GM10266 (cell line): ENCODE results near the gene CBX8.

Source experiments
- DNase-seq: peaks from one replicate; pipeline ENCODE4 v3.0.0; 2012; ENCODE audit errors: extremely low spot score
- TF ChIP-seq, protein P1 (sequence below): IDR thresholded peaks from 2 replicates; pipeline ENCODE4 v1.5.1; 2012; ENCODE audit warnings: mild to moderate bottlenecking, low read depth; ENCODE audit not compliant: control insufficient read depth, insufficient read depth; ENCODE audit errors: missing control alignments

Gene CBX8

GRCh38 chr17:79811868-79812352 lies 15.0 kb upstream of the CBX8 start:
- peak; percentile 62 for DNase-seq
- TF ChIP-seq, protein P1, sequence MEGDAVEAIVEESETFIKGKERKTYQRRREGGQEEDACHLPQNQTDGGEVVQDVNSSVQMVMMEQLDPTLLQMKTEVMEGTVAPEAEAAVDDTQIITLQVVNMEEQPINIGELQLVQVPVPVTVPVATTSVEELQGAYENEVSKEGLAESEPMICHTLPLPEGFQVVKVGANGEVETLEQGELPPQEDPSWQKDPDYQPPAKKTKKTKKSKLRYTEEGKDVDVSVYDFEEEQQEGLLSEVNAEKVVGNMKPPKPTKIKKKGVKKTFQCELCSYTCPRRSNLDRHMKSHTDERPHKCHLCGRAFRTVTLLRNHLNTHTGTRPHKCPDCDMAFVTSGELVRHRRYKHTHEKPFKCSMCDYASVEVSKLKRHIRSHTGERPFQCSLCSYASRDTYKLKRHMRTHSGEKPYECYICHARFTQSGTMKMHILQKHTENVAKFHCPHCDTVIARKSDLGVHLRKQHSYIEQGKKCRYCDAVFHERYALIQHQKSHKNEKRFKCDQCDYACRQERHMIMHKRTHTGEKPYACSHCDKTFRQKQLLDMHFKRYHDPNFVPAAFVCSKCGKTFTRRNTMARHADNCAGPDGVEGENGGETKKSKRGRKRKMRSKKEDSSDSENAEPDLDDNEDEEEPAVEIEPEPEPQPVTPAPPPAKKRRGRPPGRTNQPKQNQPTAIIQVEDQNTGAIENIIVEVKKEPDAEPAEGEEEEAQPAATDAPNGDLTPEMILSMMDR: no peak

GRCh38 chr17:79811011-79811867 lies 14.4 kb upstream of the CBX8 start:
- TF ChIP-seq, protein P1: peak; percentile 74
- peak; percentile 82 for DNase-seq

DNA sequence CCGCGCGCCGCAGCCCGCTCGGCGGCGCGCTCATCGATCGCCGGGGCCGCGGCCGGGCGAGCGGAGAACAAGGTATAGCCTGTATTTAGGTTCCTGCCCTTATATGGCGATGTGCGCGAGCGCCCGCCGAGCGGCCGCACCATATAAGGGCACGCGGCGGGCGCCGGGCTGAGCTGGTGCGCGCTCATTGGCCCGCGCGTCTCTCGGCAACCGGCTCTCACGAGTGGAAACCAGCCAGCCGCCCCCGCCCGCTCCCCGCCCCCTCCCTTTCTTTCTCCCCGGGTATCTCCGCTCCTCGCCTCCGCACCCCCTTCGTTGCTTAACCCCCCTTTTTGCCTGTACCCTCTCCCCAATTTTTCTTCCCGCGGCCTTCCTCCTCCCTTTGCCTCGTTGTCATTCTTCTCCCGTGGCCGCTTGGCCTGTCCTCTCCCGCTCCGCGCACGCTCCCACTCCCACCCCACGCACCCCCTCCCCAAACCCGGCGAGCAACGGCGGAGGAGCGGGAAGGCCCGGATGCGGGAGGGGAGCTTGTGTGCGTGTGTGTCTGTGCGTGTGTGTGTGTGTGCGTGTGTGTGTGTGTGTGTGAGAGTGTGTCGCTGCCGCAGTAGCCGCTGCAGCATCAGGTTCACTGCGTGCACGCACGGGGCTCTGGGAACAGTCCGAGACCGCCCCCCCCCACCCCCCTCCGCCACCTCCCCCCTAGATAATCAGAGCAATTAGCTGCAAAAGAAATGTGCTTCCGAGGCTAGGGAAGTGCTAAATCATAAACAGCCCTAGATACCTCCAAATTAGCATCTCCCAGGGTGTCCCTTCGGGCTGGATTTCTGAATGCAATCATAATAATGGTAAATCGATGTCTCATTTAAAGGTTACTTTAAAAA lies 13.5 kb upstream of the CBX8 start:
- TF ChIP-seq, protein P1: no peak
- peak; percentile 97 for DNase-seq

DNA sequence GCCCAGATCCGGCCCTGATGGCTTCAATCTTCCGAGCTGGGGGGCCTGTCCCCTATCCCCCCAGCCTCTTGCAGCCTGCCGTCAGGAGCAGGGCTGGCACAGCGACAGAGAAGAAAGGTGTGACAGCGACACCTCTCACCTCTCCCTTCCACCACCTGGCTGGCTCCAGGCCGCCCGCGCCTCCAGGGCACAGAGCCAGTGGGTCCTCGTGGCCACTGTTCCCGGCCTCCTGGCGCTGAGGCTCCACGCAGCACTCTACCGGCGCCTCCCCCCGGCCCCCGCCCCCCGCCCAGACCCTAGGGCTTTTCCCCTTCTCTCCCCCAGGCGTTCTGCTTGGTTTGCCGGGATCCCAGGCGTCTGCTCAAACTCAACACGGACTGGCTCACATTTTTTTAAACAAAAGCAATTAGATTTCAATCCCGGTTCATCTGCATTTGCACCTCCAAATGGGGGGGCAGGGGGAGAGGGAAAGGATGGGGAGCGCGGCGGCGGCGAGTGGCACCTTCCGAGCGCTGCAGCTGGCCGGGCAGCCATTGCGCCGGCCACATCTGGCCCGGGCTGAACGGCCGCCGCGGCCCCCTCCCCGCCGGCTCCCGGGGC lies 12.8 kb upstream of the CBX8 start:
- no peak for DNase-seq
- TF ChIP-seq, protein P1: no peak

GRCh38 chr17:79808763-79809529 lies 12.1 kb upstream of the CBX8 start:
- TF ChIP-seq, protein P1: peak; percentile 48
- peak; percentile 67 for DNase-seq

DNA sequence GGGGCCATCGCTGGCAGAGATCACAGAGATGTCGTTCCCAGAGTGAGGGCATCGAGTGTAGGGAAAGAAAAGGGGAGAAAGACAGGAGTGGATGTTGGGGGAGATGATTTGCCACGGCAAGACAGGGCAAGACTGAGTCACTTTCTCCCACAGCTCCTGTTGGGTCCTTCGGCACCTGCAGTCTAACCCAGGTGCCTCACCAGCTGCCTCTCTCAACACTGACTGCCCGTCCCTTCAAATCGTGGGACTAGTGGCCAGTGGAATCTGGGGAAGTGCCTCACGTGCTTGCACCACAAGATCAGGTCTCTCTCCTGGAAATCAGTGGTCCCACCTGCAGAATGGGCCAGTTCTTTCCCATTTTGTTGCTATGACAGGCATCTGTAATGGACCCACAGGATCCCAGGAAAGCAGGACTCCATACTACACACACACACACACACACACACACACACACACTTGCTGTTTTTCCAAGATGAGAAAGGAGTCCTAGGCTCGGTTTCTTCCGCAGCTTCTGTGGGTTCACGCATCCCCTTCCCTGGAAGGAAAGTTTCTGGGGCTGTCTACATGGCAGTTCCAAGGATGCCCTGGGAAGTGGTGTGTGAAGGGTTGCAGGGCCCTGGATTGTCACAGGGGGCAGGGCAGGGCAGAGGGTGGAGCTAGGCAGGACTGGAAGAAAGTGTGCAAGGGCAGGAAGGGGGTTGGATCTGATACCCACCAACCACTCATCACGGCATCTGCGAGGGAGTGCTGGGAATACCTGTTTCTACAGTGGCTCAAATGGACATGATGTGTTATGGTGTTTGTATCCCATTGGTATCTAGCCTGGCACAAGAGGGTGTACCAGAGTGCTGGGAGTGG lies 10.2 kb upstream of the CBX8 start:
- TF ChIP-seq, protein P1: no peak

More for the DNA sequence above, 10.2 kb upstream of the CBX8 start:
- DNase-seq: no peak
